ENCODE results near the gene FKRP.
A peak's percentile ranks its signal among the peaks of the same experiment; 100 is the strongest.
"Not testable (repeated sequence)": the region's sequence is repeated elsewhere in the genome, so short reads cannot be mapped to it uniquely, and the experiment has no call there.

Gene FKRP

GRCh38 chr19:46764817-46765291 is 19.0 kb downstream of the FKRP start:
- TF ChIP-seq, protein P1, sequence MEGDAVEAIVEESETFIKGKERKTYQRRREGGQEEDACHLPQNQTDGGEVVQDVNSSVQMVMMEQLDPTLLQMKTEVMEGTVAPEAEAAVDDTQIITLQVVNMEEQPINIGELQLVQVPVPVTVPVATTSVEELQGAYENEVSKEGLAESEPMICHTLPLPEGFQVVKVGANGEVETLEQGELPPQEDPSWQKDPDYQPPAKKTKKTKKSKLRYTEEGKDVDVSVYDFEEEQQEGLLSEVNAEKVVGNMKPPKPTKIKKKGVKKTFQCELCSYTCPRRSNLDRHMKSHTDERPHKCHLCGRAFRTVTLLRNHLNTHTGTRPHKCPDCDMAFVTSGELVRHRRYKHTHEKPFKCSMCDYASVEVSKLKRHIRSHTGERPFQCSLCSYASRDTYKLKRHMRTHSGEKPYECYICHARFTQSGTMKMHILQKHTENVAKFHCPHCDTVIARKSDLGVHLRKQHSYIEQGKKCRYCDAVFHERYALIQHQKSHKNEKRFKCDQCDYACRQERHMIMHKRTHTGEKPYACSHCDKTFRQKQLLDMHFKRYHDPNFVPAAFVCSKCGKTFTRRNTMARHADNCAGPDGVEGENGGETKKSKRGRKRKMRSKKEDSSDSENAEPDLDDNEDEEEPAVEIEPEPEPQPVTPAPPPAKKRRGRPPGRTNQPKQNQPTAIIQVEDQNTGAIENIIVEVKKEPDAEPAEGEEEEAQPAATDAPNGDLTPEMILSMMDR (IDR thresholded peaks at IDR 0.05; ENCODE audit: extremely low read depth, missing control alignments): no peak
- no peak for DNase-seq (ENCODE audit: low spot score)

GRCh38 chr19:46766569-46767317 is 20.9 kb downstream of the FKRP start:
- peak; percentile 69 for DNase-seq (ENCODE audit: low spot score)
- TF ChIP-seq, protein P1 (IDR thresholded peaks at IDR 0.05; ENCODE audit: extremely low read depth, missing control alignments): peak; percentile 54

DNA sequence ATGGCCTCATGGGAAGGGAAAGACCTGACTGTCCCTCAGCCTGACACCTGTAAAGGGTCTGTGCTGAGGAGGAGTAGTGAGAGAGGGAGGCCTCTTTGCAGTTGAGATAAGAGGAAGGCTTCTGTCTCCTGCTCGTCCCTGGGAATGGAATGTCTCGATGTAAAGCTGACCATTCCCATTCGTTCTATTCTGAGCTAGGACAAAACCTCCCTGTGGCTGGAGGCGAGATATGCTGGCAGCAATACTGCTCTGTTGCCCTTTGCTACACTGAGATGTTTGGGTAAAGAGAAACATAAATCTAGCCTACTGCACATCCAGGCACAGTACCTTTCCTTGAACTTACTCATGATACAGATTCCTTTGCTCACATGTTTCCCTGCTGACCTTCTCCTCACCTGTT is 22.9 kb downstream of the FKRP start:
- DNase-seq (ENCODE audit: low spot score): not testable (repeated sequence)

GRCh38 chr19:46772170-46773017 is 26.5 kb downstream of the FKRP start:
- DNase-seq (ENCODE audit: low spot score): no peak
- TF ChIP-seq, protein P1 (IDR thresholded peaks at IDR 0.05; ENCODE audit: extremely low read depth, missing control alignments): no peak

DNA sequence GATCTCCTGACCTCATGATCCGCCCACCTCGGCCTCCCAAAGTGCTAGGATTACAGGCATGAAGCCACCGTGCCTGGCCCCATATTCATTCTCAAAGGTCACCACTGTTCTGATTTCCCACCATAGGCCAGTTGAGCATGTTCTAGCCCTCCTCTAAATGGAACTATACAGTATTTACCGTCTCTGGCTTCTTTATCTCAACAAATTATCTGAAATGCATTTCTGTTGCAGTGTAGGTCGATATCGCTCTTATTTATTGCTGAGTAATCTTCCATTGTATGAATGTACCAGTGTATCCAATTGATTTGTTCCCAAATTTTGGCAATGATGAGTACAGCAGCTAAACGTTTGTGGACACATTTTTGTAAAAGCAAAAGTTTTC is 27.2 kb downstream of the FKRP start:
- no peak for DNase-seq (ENCODE audit: low spot score)
- TF ChIP-seq, protein P1 (IDR thresholded peaks at IDR 0.05; ENCODE audit: extremely low read depth, missing control alignments): no peak

- no peak for DNase-seq (ENCODE audit: low spot score)
- TF ChIP-seq, protein P1 (IDR thresholded peaks at IDR 0.05; ENCODE audit: extremely low read depth, missing control alignments): no peak
Observed at GRCh38 chr19:46775642-46776258, 29.9 kb downstream of the FKRP start.

GRCh38 chr19:46776927-46777911 is 31.4 kb downstream of the FKRP start:
- TF ChIP-seq, protein P1 (IDR thresholded peaks at IDR 0.05; ENCODE audit: extremely low read depth, missing control alignments): no peak
- DNase-seq (ENCODE audit: low spot score): no peak

DNA sequence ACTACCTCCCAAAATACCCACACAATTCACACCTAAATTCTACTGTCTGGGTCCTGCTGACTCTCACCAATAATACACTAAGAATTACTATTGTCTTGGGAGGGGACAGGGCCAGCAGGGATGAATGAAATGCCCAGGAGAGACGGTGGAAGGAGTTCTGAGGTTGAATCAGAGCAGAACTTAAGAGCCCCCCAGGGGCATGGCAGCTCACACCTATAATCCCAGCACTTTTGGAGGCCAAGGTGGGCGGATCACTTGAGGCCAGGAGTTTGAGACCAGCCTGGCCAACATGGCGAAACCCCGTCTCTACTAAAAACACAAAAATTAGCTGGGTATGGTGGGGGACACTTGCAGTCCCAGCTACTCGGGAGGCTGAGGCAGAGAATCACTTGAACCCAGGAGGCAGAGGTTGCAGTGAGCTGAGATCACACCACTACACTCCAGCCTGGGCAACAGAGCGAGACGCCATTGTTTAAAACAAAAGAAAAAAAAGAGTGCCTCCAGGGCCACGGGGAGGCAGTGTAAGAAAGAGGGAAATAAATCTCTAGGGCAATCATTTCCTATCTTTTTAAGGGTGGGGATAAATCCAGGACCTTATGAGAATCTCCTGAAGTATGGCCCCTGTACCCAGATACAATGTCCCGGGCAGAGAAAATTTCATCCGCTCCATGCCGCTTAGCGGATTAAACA is 32.2 kb downstream of the FKRP start:
- DNase-seq (ENCODE audit: low spot score): not testable (repeated sequence)
